Smooth muscle cell of bladder (primary cell): ENCODE results near the gene KCNJ16. TPM values are rescaled to one million over a fixed set of nuclear protein-coding genes. Genes with fewer than 3 reads are reported as not detected.

ENCODE experiments used
- total RNA-seq: library from RNA; depleted of rRNA; stranded (reverse); fragments of >200 nt; gene quantifications from 2 replicates; pipeline ENCODE4 v1.2.3, GENCODE V29; 2014

Gene KCNJ16
- total RNA-seq = not detected in 2 replicates

GRCh38 chr17:70074956-70075355 lies at the start of gene KCNJ16:
Gene KCNJ16, plus strand, starts transcription at chr17:70075225. Its CDS starts 56,863 bp downstream, at chr17:70132088.

GRCh38 chr17:70168977-70169708 lies 94.1 kb downstream of the KCNJ16 start, which contains the start of gene KCNJ2:
Gene KCNJ2, plus strand, starts transcription at chr17:70169532. Its CDS starts 5,508 bp downstream, at chr17:70175040.

Other genes with a start within 250 kb of the KCNJ16 start
- 10.9 and 16.1 TPM in 2 replicates for gene KCNJ2, start 94.3 kb downstream of the KCNJ16 start, total RNA-seq